Measurements from ENCODE around the gene LRRC32. TPM values are rescaled to one million over a fixed set of nuclear protein-coding genes. Genes with fewer than 3 reads are reported as not detected.

The LRRC32 gene
- total and polyA plus RNA-seq, 9 of the 15 experiments (the other 6 are each of a cell fraction or from before 2014, with no cell fraction given): 0.10 to 0.50 (median 0.19) TPM; not detected in 5

DNA sequence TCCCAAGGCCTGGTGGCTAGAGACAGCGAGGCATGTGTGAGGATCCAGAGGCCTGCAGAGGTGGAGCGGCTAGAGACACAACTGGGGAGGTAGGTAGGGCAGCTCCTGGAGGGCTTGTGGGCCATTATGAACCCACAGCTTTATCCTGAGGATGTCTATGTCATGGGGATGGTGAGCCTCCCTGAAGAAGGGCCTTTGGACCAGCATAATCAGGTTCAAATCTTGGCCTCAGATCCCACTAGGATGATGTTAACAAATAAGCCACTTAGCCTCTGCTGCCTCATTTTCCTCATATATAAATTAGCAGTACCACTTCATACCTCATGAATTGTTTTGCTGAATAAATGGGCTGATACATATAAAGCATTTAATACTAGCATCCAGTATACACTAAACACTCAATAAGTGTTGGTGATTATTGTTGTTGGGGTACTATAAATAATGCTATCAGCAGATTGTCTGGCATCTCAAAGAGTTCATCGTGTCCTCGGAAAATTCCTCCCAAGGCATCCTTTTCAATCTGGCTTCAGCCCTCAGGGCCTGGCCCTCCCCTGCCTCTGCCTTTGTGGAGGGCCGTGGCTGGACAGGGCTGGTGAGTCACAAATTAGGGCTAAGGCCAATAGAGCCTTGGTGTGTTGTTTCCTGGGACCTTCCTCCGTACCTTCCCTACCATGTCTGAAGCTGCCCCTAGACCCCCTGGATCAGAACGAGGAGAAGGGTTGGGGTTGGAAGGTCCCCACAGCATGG lies 30.9 kb upstream of the LRRC32 start (continued):
- TF ChIP-seq CREB1 (IDR thresholded peaks at IDR 0.05) (no peak), CREB1 (CRISPR knock-in tag; IDR thresholded peaks at IDR 0.05) (peak; percentile 21; the same call in 1 of the 2 replicates), RBBP5 (IDR thresholded peaks at IDR 0.05; ENCODE audit: borderline replicate concordance, insufficient read depth, low read length, poor library complexity, severe bottlenecking) (no peak), OTX1 (CRISPR knock-in tag; IDR thresholded peaks at IDR 0.05) (no peak), PURB (CRISPR knock-in tag; IDR thresholded peaks at IDR 0.05; ENCODE audit: low read depth) (no peak), CHD4 (IDR thresholded peaks at IDR 0.05; ENCODE audit: insufficient read depth, insufficient replicate concordance, low read depth, low read length, poor library complexity, severe bottlenecking) (peak; percentile 9), CXXC5 (CRISPR knock-in tag; IDR thresholded peaks at IDR 0.05) (no peak), GTF2E2 (tag; IDR thresholded peaks at IDR 0.05) (no peak), KLF16 (IDR thresholded peaks at IDR 0.05) (no peak), TFAP4 (CRISPR knock-in tag; IDR thresholded peaks at IDR 0.05; ENCODE audit: borderline replicate concordance) (peak; percentile 28; the same call in 1 of the 2 replicates), MECOM (CRISPR knock-in tag; IDR thresholded peaks at IDR 0.05) (peak; percentile 24; the same call in 1 of the 2 replicates), GABPB1 (CRISPR knock-in tag; IDR thresholded peaks at IDR 0.05) (0 out of 2 replicates have a peak, but pooled peaks have one; percentile 23), EP400 (IDR thresholded peaks at IDR 0.05) (no peak), SREBF1 (IDR thresholded peaks at IDR 0.05; ENCODE audit: borderline replicate concordance, low read depth, low read length) (no peak), ZSCAN32 (CRISPR knock-in tag; IDR thresholded peaks at IDR 0.05) (no peak), PTRF (tag; IDR thresholded peaks at IDR 0.05) (no peak), BDP1 (IDR thresholded peaks at IDR 0.05; ENCODE audit: insufficient read depth, insufficient read length) (no peak), RUNX1 (IDR thresholded peaks at IDR 0.05; ENCODE audit: low read depth) (no peak), HDAC2 (IDR thresholded peaks at IDR 0.05) (no peak), RFX7 (CRISPR knock-in tag; IDR thresholded peaks at IDR 0.05) (no peak), TRIM28 (IDR thresholded peaks at IDR 0.05) (no peak)
